ENCODE results near the gene IL12RB1. TPM values are rescaled to one million over a fixed set of nuclear protein-coding genes. Genes with fewer than 3 reads are reported as not detected.
A peak's percentile ranks its signal among the peaks of the same experiment; 100 is the strongest.
"Not testable (repeated sequence)": the region's sequence is repeated elsewhere in the genome, so short reads cannot be mapped to it uniquely, and the experiment has no call there.

The IL12RB1 gene
- total RNA-seq, 1 donor from 2014 or later, result 1.6 TPM

DNA sequence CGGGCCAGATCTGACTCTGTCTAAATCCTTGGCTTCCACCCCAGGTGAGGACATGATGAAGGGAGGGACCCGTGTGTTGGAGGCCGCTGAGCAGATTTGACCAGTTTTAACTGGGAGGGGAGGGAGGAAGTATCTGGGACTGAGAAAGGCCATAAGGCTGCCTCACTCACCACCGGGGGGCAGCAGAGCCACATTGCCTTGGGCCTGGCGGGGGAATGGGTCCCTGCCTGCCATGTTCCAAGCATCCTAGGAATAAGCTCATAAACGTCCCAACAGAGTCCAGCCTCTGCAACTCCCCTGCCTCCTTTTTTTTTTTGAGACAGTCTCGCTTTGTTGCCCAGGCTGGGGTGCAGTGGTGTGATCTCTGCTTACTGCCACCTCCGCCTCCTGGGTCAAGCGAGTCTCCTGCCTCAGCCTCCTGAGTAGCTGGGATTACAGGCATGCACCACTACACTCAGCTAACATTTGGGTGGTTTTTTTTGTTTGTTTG lies 26.3 kb upstream of the IL12RB1 start:
- peak; percentile 90 for DNase-seq (ENCODE audit: low spot score)

DNA sequence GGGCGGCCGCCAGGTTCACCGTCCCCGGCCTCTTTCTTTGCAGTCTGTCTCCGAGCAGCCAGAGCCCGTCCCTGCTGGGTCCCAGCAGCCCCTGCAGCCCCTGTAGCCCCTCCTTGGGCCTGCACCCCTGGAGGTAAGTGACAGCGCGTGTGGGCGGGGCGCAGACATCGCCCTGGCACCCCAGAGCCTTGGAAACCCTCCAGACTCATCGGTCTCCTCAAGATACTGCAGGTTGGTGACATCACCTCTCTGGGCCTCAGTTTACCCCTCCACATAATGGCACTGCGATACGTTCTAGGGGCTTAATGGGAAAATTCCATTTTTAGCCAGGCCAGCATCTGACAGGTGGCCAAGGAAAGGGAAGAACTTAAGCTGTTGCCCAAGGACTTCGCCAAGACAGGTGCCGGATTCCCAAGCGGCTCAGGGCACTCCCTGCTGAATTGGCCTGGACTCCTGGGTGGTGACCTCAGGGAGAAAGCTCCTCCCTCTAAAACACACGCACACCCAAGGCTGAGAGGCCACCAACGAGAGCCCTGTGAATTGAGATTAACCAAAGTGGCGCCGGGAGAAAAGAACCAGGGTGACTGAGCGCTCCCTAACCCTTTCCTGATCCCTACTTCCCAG lies 24.0 kb upstream of the IL12RB1 start:
- no peak for DNase-seq (ENCODE audit: low spot score)

DNA sequence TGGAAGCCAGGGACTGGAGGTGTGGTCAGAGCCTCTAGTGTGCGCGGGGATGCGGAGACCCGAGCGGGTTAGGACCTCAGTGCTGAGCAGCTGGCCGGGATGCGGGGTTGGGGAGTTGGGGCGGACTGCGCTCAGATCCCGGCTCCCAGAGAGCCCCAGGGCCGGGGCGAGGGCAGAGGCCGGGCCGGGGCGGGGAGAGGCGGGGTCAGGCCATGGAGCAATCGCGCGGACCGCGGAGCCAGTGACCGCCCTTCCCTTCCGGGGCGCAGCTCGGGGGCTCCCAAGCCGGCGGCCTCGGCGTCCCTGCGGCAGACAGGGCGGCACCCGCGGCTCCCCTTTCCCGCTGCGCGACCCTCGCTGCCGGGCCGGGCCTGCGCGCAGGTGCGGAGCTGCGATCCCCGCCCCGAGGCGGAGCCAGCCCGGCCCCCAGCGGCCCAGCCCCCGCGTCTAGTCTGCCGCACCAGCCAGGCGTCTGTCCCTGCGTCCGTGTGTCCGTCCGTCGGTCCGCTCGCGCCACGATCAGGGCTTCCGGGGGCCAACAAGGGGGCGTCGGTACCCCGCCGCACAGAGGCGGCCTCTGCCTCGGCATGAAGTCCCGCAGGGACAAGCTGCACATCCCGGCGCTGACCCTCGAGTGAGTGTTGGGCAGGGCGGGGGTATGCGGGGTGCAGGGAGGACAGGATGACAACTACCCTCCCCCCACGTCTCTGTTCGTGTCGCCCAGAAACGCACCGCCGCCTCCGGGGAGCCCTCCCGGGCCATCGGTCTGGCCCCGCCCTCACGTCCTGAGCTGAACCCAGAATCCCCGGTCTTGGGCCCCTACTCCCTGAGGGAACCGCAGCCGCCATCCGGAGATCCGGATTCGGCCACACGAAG lies 23.2 kb upstream of the IL12RB1 start:
- no peak for DNase-seq (ENCODE audit: low spot score)

DNA sequence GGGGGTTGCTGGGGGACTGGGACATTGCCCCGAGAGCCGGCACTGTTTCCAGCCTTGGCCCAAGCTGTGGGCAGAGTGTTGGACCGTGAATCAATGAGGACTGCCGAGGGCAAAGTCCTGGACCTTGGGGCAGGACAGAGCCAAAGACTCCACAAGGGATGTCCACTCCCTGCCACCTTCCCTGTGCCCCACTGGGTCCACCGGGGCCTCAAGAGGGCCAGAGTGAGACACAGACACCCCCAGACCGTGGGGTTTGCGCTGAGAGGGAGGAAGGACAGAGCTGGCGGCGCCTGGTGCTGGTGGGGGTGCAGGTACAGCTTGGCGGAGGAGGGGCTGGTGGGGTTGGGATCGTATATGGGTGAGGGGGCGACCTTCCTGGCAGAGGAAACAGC lies 22.6 kb upstream of the IL12RB1 start:
- no peak for DNase-seq (ENCODE audit: low spot score)

DNA sequence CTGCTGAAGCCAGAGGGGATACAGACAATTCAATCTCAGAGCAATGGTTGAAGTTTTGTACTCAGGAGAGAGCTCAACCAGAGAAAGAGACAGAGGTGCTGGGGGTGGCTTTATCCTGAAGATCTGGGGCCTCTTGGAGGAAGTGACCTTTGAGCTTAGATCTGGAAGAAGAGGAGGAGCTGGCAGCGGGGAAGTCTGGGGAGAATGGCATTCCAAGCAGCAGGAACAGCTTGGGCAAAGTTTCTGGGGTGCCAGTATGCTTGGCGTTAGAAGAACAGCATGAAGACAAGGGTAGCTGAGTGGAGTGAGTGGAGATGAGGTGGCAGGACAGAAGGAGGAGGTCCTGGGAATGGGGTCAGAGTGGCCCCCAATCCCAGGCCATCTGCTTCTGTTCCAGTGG lies 22.2 kb upstream of the IL12RB1 start:
- DNase-seq (ENCODE audit: low spot score), result no peak

DNA sequence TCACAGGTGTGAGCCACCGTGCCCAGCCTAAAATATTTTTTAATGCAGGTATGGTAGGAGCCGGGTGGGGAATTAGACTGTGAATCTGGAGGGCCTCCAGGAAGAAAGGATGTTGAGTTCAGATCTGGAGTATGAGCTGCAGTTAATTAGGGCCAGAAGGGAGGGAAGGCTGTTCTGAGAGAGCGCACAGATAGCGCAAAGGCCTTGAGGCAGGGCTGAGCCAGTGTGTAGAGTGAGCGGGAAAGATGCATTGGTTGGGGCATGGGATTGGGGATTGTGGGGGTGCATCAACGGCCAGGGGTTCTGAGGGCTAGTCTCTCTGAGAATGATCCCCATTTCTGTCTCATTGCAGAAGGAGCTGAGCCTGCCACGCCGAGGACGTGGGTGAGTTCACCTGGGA lies 20.5 kb upstream of the IL12RB1 start:
- DNase-seq (ENCODE audit: low spot score), result no peak

DNA sequence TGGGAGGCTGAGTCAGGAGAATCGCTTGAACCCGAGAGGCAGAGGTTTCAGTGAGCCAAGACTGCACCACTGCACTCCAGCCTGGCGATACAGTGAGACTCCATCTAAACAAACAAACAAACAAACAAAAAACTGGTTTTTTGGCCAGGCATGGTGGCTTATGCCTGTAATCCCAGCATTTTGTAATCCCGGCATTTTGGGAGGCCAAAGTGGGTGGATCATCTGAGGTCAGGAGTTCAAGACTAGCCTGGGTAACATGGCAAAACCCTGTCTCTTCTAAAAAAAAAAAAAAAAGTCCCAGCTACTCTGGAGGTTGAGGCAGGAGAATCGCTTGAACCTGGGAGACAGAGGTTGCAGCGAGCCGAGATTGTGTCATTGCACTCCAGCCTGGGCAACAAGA lies 18.5 kb upstream of the IL12RB1 start:
- not testable (repeated sequence) for DNase-seq (ENCODE audit: low spot score)

DNA sequence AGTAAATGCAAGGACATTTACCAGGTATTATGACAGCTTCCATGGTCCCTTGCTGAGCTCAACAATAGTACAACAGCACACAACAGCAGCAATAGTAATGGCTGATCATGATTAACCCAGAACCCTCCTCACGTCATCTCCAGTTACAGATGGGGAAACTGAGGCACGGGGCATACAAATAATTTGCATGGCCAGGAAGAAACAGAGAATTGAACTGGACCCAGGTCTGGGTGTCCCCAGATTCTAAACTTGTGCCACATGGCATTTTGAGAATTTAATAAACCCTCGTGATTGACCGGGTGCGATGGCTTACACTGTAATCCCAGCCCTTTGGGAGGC lies 18.0 kb upstream of the IL12RB1 start:
- DNase-seq (ENCODE audit: low spot score), result no peak

DNA sequence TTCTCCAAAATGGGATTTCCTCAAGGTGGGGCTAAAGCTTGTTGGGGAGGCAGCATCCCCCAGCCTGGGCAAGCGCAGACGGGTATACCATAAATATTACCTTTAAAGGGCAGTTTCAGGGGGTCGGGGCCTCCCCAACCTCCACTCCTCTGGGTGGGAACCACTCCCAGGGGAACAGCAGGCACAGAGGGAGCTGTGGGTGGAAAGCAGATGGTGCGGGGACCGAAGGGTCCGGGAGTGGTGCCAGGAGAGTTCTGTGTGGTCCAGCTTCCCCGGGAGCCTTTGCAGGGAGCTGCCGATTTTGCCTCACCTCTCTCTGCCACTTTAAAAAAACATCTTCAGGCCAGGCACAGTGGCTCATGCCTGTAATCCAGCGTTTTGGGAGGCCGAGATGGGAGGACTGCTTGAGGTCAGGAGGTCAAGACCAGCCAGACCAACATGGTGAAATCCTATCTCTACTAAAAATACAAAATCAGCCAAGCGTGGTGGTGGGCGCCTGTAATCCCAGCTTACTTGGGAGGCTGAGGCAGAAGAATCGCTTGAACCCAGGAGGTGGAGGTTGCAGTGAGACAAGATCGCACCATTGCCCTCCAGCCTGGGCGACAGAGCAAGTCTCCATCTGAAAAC lies 16.3 kb upstream of the IL12RB1 start:
- DNase-seq (ENCODE audit: low spot score), result no peak

DNA sequence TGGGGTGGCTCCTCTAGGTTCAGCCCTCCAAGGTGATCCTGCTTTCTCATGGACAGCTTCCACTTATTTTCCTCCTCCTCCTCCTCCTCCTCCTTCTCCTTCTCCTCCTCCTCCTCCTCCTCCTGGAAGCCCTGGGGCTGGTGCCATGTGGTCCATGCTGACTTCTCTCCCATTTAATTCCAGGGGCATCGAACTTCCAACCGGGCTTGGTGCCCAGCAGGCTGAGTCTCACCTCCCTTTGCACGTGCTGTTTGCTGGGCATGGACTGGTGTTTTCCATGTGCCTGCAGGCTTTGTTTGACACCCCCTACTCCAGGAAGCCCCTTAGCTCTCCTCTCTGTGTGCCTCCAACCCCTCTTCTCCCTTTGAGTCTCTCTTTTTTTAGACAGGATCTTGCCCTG lies 14.5 kb upstream of the IL12RB1 start:
- no peak for DNase-seq (ENCODE audit: low spot score)

DNA sequence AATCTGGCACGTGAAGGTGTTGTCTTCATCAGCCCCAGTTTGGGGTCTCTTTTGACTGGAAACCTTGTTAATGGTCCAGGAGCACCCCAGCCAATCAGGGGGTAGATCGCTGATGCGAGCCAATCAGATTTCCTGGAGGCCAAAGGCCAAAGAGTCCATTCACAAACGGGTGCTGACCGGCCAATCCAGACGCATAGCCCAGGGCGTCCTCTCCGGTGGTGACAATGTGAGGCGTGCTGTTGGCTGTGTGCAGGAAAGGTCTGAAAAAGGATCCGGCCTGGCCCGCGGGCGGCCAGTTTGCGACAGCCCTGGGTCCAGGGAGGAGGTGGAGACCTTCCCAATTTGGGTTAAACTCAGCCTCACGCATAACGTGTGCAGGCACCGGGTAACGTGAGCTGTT lies 14.0 kb upstream of the IL12RB1 start:
- no peak for DNase-seq (ENCODE audit: low spot score)

DNA sequence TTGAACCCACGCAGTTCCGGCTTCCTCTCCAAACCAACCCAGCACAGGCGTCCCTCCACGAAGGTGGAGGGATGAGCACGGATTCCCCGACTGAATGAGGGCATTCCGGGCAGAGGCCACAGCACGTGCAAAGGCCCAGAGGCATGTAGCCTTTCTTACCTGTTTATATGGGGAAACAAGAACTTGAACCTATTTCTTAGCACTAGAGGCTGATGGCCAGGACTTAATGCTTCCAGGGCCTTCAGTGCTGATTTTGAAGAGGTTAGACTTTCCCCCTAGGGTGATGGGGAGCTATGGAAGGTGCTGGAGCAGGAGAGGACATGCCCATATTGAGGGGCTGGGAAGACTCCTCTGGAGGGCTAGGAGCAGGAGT lies 12.9 kb upstream of the IL12RB1 start:
- no peak for DNase-seq (ENCODE audit: low spot score)

DNA sequence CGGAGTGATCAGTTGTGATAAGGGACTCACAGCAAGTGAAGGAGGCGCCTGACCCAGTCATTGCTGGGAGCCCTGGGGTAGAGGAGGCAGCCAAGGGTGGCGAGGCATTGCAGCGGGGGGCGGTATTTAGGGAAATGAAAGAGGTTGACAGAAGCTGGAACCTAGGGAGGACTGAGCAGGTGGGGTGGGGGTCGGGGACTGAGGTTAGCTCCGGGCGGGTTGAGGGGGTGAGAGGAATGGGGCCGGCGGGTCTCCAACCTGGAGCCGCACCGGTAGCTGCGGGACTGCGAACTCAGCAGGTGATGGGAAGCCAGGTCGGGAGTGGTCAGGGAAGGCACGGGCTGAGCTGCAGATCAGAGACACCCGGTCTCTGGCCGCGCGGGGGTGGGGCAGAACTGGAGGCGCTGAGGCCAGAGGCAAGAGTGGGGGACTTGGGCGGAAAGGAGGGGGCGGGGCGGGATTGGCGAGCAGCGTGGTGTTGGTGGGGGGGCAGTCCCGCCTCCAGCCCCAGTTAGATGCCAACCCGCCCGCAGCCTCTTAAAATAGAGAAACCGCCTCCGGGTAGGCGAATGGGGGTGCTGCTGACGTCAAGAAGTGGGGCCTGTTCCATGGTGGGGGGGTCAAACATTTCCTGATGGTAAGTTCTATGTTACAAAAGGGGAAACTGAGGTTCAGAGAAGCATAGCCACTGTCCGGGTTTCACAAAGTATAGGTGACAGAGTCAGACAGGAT lies 12.3 kb upstream of the IL12RB1 start:
- no peak for DNase-seq (ENCODE audit: low spot score)

DNA sequence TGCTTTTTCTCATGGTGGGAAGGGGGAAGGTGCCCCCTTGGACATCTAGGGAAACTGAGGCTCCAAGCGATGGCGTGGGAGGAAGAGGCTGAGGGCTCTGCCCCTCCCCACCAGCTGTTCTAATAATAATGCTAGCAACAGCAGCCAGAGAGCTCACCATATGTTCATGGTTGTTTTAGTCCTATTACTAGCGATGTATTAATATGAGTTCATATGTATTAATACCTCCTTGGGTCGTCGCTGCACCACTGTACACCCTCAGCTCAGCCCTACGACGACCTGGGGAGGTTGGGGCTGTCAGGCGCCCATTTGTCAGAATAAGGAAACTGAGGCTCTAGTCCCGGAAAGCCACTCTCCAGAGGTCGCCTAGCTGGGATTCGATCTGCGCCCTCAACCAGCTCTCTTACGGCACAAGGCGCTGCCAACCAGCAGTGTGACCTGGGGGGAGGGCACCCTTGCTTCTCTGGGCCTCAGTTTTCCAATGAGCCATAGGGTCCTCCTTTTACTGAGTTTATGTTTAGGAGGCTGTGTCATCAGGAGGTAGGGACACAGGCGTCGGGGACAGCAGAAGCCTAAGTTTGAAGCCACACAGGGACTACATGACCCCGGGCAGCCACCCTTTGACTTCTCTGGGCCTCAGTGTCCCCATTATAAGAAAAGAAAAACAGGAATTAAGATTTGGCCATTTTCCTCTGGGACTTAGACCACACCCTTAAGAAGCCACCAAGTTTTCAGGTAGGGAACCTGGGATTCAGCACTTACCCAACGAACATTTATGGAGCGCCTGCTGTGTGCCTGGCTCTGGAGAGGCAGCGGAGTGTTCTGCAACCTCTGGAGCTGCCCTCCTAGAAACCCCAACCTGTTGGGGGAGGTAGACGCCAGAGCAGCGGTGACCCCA lies 11.5 kb upstream of the IL12RB1 start:
- no peak for DNase-seq (ENCODE audit: low spot score)

DNA sequence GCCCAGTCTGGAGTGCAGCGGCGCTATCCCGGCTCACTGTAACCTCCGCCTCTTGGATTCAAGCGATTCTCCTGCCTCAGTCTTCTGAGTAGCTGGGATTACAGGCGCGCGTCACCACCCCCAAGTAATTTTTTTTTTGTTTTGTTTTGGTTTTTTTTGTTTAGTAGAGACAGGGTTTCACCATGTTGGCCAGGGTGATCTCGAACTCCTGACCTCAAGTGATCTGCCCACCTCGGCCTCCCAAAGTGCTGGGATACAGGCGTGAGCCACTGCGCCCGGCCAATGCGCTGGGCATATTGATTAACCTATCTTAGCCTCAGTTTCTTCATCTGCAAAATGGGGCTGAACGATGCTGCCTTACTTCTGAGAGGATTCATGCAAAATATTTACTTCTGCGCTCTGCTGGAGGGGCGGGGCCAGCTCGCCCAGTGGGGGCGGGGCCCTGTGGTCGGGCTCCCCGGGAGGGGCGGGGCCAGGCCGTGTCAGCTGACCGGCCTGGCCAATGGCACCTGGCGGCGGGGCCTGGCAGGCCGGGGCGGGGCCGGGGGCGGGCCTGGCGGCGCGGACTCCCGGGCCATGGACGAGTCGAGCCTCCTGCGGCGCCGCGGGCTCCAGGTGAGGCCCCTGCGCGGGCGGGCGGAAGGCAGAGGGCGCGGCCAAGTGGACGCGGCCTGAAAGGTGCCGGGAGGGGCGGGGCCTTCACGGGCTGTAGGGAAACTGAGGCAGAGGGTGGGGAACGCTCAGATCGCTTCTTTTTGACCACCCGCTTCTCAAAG lies 10.7 kb upstream of the IL12RB1 start, which contains the start of gene MAST3:
MAST3 (plus strand) TSS at position 562 of the 776 bp plus-strand sequence; CDS start at position 577, 15 bp downstream.
- DNase-seq (ENCODE audit: low spot score), result peak; percentile 86

DNA sequence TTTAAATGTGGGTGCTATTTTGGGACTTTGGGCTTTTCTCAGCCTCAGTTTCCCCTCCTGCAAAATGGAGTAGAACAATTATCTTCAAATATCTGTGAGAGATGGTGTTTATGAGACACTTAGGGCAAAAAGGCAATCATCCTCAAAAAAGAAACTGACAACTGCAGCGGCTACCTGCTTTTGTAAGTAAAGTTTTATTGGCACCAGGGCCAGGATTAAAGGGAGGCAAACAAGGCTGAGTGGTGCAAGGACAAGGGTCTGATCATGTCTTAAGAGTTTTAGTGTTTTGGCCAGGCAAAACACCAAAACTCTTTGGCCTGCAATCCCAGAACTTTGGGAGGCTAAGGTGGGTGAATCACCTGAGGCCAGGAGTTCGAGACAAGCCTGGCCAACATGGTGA lies 9.5 kb upstream of the IL12RB1 start:
- no peak for DNase-seq (ENCODE audit: low spot score)

DNA sequence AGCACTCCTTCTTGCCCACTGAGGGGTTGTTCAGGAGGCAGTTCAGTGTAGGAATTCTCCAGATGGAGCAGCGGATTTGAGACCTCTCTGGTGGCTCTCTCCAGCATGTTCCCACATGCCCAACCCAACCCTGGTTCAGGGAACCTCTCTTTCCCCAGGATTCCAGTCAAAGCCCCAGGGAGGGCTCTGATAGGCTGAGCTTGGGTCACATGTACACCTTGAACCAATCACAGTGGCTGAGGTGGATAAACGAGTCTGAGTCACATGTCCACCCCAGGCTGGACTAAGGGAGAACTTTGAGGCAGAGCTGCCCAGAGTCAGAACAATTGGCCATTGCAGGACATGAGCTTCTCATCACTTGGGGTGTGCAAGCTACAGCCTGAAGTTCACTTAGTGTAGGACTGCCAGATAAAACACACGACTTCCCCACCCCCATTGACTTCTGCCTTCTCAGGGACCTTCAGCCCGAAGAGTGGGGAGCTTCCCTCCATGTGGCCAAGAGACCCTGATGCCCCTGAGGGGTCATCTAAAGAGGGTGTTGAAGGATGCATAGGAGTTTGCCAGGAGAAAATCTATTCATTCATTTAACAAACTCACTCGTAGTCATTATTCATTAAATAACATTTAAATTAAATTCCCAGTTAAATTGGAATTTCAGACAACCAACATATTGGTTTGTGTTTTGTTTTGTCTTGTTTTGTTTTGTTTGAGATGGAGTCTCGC lies 6.9 kb upstream of the IL12RB1 start:
- DNase-seq (ENCODE audit: low spot score), result no peak

DNA sequence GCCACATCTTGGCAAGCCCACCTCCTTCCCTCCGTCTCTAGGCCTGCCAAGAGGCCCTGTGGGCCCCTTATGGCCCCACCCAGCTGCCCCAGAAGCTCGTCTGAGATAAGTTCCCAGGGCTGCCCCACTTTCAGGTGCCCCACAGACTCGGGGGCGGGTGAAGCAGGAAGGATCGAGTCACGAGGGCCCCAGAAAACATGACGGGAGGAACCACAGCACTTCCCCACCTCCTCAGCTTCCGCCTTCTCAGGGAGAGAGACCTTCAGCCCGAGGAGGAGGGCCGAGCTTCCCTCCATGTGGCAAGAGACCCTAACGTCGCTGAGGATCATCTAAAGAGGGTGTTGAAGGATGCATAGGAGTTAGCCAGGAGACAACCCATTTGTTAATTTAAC lies 4.5 kb upstream of the IL12RB1 start:
- no peak for DNase-seq (ENCODE audit: low spot score)

DNA sequence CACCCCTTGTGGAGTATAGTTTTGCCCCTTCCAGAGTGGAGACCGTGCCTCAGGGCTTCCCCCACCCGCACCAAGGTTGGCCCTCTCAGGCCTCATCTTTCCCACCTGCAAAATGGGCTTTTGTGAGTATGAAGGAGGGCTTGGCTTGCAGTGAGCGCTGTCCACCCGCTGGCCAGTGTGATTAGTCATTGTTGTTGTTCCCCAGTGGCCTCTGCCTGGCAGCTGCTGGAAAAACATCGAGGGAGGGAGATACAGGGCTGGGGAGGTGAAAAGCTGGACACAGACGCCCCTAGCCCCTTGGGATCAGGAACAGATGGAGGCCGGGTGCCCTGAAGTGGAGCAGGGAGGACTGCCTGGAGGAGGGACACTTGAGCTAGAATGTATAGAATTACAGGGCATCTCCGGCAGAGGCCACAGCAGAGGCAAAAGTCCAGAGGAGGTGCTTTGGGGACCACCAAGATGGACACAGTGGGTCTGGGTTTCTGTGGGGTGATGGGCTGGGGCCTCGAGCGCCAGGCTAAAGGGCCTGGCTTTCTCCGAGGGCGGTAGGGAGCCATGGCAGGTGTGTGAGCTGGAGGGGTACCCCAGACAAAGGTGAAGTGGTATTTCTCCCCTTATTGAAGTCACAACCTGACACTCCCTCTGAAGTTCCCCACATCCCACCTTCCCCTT lies 3.9 kb upstream of the IL12RB1 start:
- DNase-seq (ENCODE audit: low spot score), result no peak

Measured in ureter (tissue), 1 donor.